Activated CD4-positive, alpha-beta T cell treated with anti-CD3 and anti-CD28 coated beads, Interleukin-2, amount 10 ng/mL, durations not matched to agents 7 days and 5 days (primary cell): Measurements from ENCODE around the gene OSBPL5. TPM values are rescaled to one million over a fixed set of nuclear protein-coding genes. Genes with fewer than 3 reads are reported as not detected.

ENCODE experiments used
- CTCF ChIA-PET: fragments of 350-600 bp; sonication (Branson Sonifier 250); formaldehyde crosslinking; loops from one replicate; lab custom pipeline; 2021; ENCODE audit warnings: antibody characterized with exemption; lab: Charles Lee
- POLR2A ChIA-PET: fragments of 350-600 bp; sonication (Branson Sonifier 250); formaldehyde crosslinking; loops from one replicate; lab custom pipeline; 2021; ENCODE audit warnings: antibody characterized with exemption; lab: Charles Lee
- DNase-seq: peaks from one replicate; pipeline ENCODE4 v3.0.0-alpha.2; 2020
- H3K27ac Mint-ChIP-seq: one replicate; pipeline ENCODE4 v1.8.0; 2021; ENCODE audit warnings: mild to moderate bottlenecking, moderate library complexity, mixed read lengths
- H3K27me3 Mint-ChIP-seq: one replicate; pipeline ENCODE4 v1.8.0; 2021; ENCODE audit warnings: mixed read lengths
- H3K36me3 Mint-ChIP-seq: one replicate; pipeline ENCODE4 v1.8.0; 2021; ENCODE audit warnings: low read depth, mixed read lengths
- H3K4me1 Mint-ChIP-seq: one replicate; pipeline ENCODE4 v1.8.0; 2021; ENCODE audit warnings: mixed read lengths
- H3K4me3 Mint-ChIP-seq: one replicate; pipeline ENCODE4 v1.8.0; 2021; ENCODE audit warnings: mild to moderate bottlenecking, moderate library complexity, mixed read lengths
- H3K9me3 Mint-ChIP-seq: one replicate; pipeline ENCODE4 v1.8.0; 2021; ENCODE audit warnings: mixed read lengths
- total RNA-seq, 2 experiments: library from RNA; stranded (reverse); gene quantifications; one replicate each; pipeline ENCODE4 v1.2.3, GENCODE V29; 2021

The OSBPL5 gene
- total RNA-seq, 2 experiments from 2014 or later, result 9.6 to 12.0 TPM

- Mint-ChIP-seq H3K4me1 (no peaks in the 10 kb centered on the region), H3K36me3 (no peaks in the 10 kb centered on the region), H3K9me3 (no peaks in the 10 kb centered on the region), H3K4me3 (no peak overlapping the region), H3K27me3 (no peaks in the 10 kb centered on the region), H3K27ac (no peak overlapping the region)
- ChIA-PET CTCF (interaction anchor here (1.6 kb wide), 1 partner anchor 12 kb away, joined by 3 read pairs; no protein-coding TSS in a partner anchor), POLR2A (no interaction called here)
- no peak for DNase-seq
Observed at GRCh38 chr11:3193373-3194015, 28.4 kb upstream of the OSBPL5 start.

- Mint-ChIP-seq H3K4me1 (no peaks in the 10 kb centered on the region), H3K27ac (no peak overlapping the region), H3K4me3 (no peak overlapping the region), H3K9me3 (no peaks in the 10 kb centered on the region), H3K27me3 (no peaks in the 10 kb centered on the region), H3K36me3 (no peaks in the 10 kb centered on the region)
- ChIA-PET CTCF (interaction anchor here (1.6 kb wide), 1 partner anchor 11 kb away, joined by 3 read pairs; no protein-coding TSS in a partner anchor), POLR2A (no interaction called here)
- no peak for DNase-seq
Observed at GRCh38 chr11:3192511-3193372, 27.6 kb upstream of the OSBPL5 start.

GRCh38 chr11:3191586-3192324 is 26.6 kb upstream of the OSBPL5 start:
- no peak overlapping the region for H3K4me3 Mint-ChIP-seq
- H3K9me3 Mint-ChIP-seq, result no peaks in the 10 kb centered on the region
- no peaks in the 10 kb centered on the region for H3K27me3 Mint-ChIP-seq
- no peak for DNase-seq
- no peaks in the 10 kb centered on the region for H3K4me1 Mint-ChIP-seq
- ChIA-PET POLR2A (no interaction called here), CTCF (interaction anchor here (0.6 to 1.6 kb wide), 3 partner anchors 10 to 1297 kb away, joined by 3 to 4 read pairs (median 3); no protein-coding TSS in a partner anchor)
- no peak overlapping the region for H3K27ac Mint-ChIP-seq
- no peaks in the 10 kb centered on the region for H3K36me3 Mint-ChIP-seq

GRCh38 chr11:3190600-3190999 is 25.5 kb upstream of the OSBPL5 start:
- no peak overlapping the region for H3K4me3 Mint-ChIP-seq
- H3K27ac Mint-ChIP-seq, result no peak overlapping the region
- H3K4me1 Mint-ChIP-seq, result no peaks in the 10 kb centered on the region
- H3K36me3 Mint-ChIP-seq, result no peaks in the 10 kb centered on the region
- H3K27me3 Mint-ChIP-seq, result no peaks in the 10 kb centered on the region
- DNase-seq, result no peak
- H3K9me3 Mint-ChIP-seq, result no peaks in the 10 kb centered on the region
- ChIA-PET POLR2A (interaction anchor here (0.6 kb wide), 1 partner anchor 322 kb away, joined by 3 read pairs; no protein-coding TSS in a partner anchor), CTCF (no interaction called here)

GRCh38 chr11:3189886-3190583 is 24.9 kb upstream of the OSBPL5 start:
- Mint-ChIP-seq H3K9me3 (no peaks in the 10 kb centered on the region), H3K27ac (no peak overlapping the region), H3K4me1 (no peaks in the 10 kb centered on the region), H3K27me3 (no peaks in the 10 kb centered on the region), H3K4me3 (no peak overlapping the region), H3K36me3 (no peaks in the 10 kb centered on the region)
- no peak for DNase-seq
- ChIA-PET POLR2A (interaction anchor here (0.6 kb wide), 1 partner anchor 321 kb away, joined by 3 read pairs; no protein-coding TSS in a partner anchor), CTCF (no interaction called here)

GRCh38 chr11:3189196-3189843 is 24.2 kb upstream of the OSBPL5 start:
- Mint-ChIP-seq H3K4me3 (no peak overlapping the region), H3K27me3 (no peaks in the 10 kb centered on the region), H3K4me1 (no peaks in the 10 kb centered on the region), H3K36me3 (no peaks in the 10 kb centered on the region), H3K27ac (no peak overlapping the region), H3K9me3 (no peaks in the 10 kb centered on the region)
- ChIA-PET POLR2A (no interaction called here), CTCF (no interaction called here)
- DNase-seq, result no peak

- Mint-ChIP-seq H3K27ac (no peak overlapping the region), H3K27me3 (no peaks in the 10 kb centered on the region), H3K9me3 (no peaks in the 10 kb centered on the region), H3K36me3 (no peaks in the 10 kb centered on the region), H3K4me1 (no peaks in the 10 kb centered on the region), H3K4me3 (no peak overlapping the region)
- DNase-seq, result no peak
- POLR2A ChIA-PET, result no interaction called here
- CTCF ChIA-PET, result no interaction called here
Observed at GRCh38 chr11:3188496-3189195, 23.5 kb upstream of the OSBPL5 start.

GRCh38 chr11:3186166-3186953 is 21.2 kb upstream of the OSBPL5 start:
- no peak for DNase-seq
- H3K4me3 Mint-ChIP-seq, result no peak overlapping the region
- no peaks in the 10 kb centered on the region for H3K36me3 Mint-ChIP-seq
- ChIA-PET CTCF (no interaction called here), POLR2A (no interaction called here)
- H3K27me3 Mint-ChIP-seq, result no peaks in the 10 kb centered on the region
- no peak overlapping the region for H3K27ac Mint-ChIP-seq
- H3K4me1 Mint-ChIP-seq, result no peaks in the 10 kb centered on the region
- H3K9me3 Mint-ChIP-seq, result no peaks in the 10 kb centered on the region

- H3K4me1 Mint-ChIP-seq, result no peaks in the 10 kb centered on the region
- ChIA-PET POLR2A (no interaction called here), CTCF (no interaction called here)
- no peaks in the 10 kb centered on the region for H3K36me3 Mint-ChIP-seq
- H3K27ac Mint-ChIP-seq, result no peak overlapping the region
- H3K4me3 Mint-ChIP-seq, result no peak overlapping the region
- H3K9me3 Mint-ChIP-seq, result no peaks in the 10 kb centered on the region
- H3K27me3 Mint-ChIP-seq, result no peaks in the 10 kb centered on the region
- no peak for DNase-seq
Observed at GRCh38 chr11:3184732-3185347, 19.7 kb upstream of the OSBPL5 start.

- ChIA-PET CTCF (no interaction called here), POLR2A (no interaction called here)
- no peak for DNase-seq
- Mint-ChIP-seq H3K4me1 (no peaks in the 10 kb centered on the region), H3K27ac (no peak overlapping the region), H3K4me3 (no peak overlapping the region), H3K36me3 (no peaks in the 10 kb centered on the region), H3K27me3 (no peaks in the 10 kb centered on the region), H3K9me3 (no peaks in the 10 kb centered on the region)
Observed at GRCh38 chr11:3183523-3183922, 18.4 kb upstream of the OSBPL5 start.

- peaks cover 5% of the 10 kb centered on the region for H3K27me3 Mint-ChIP-seq
- H3K4me3 Mint-ChIP-seq, result no peak overlapping the region
- no peak overlapping the region for H3K27ac Mint-ChIP-seq
- H3K36me3 Mint-ChIP-seq, result no peaks in the 10 kb centered on the region
- CTCF ChIA-PET, result interaction anchor here (1.0 kb wide), 1 partner anchor 93 kb away, joined by 3 read pairs; no protein-coding TSS in a partner anchor
- no peak for DNase-seq
- no peaks in the 10 kb centered on the region for H3K4me1 Mint-ChIP-seq
- POLR2A ChIA-PET, result no interaction called here
- H3K9me3 Mint-ChIP-seq, result no peaks in the 10 kb centered on the region
Observed at GRCh38 chr11:3182462-3182852, 17.3 kb upstream of the OSBPL5 start.
